Activated naive CD4-positive, alpha-beta T cell treated with anti-CD3 and anti-CD28 coated beads for 36 hours (primary cell): ENCODE results near the gene KCNK10. TPM values are rescaled to one million over a fixed set of nuclear protein-coding genes. Genes with fewer than 3 reads are reported as not detected.

ENCODE experiments used
- CTCF ChIA-PET: fragments of 350-600 bp; sonication (Branson Sonifier 250); formaldehyde crosslinking; loops from one replicate; lab custom pipeline; 2021; ENCODE audit warnings: antibody characterized with exemption; lab: Charles Lee
- DNase-seq: peaks from one replicate; pipeline ENCODE4 v3.0.0-alpha.2; 2020
- H3K27ac Mint-ChIP-seq: one replicate; pipeline ENCODE4 v1.8.0; 2021; ENCODE audit warnings: mild to moderate bottlenecking, mixed read lengths
- H3K27me3 Mint-ChIP-seq: one replicate; pipeline ENCODE4 v1.8.0; 2021; ENCODE audit warnings: low read depth, mixed read lengths
- H3K36me3 Mint-ChIP-seq: one replicate; pipeline ENCODE4 v1.8.0; 2021; ENCODE audit warnings: low read depth, mixed read lengths
- H3K4me1 Mint-ChIP-seq: one replicate; pipeline ENCODE4 v1.8.0; 2021; ENCODE audit warnings: low read depth, mixed read lengths
- H3K4me3 Mint-ChIP-seq: one replicate; pipeline ENCODE4 v1.8.0; 2021; ENCODE audit warnings: mild to moderate bottlenecking, moderate library complexity, mixed read lengths
- H3K9me3 Mint-ChIP-seq: one replicate; pipeline ENCODE4 v1.8.0; 2021; ENCODE audit warnings: mixed read lengths
- intact Hi-C: fragments of 100-400 bp; cut with micrococcal nuclease; formaldehyde crosslinking; loops from one replicate; pipeline ENCODE4 v1.15.1; 2023
- total RNA-seq, 2 experiments: library from RNA; stranded (reverse); gene quantifications; one replicate each; pipeline ENCODE4 v1.2.3, GENCODE V29; 2021

Gene KCNK10
- total RNA-seq, 2 experiments from 2014 or later = not detected

DNA sequence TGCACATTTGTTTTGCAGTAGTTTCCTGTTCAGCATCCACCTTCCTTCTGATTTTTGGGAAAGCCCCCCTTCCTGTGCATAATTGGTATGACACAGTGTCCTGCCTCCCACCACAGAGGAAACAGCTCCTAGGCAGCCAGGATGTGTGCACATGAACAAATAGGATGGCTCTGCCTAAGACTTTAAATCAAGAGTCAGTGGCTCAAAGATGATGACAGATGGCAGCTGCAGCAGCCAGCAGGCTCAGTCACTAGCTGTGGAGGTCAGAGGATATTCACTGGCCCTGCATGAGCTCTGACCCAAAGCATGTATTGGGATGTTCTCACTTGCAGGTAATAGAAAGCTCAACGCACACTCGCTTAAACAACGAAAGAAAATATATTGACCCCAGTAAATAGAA lies 90.3 kb downstream of the KCNK10 start:
- Mint-ChIP-seq H3K4me1 (no peaks in the 10 kb centered on the region), H3K9me3 (peaks cover 4% of the 10 kb centered on the region), H3K4me3 (no peak overlapping the region), H3K36me3 (no peaks in the 10 kb centered on the region), H3K27ac (no peak overlapping the region), H3K27me3 (peaks cover 7% of the 10 kb centered on the region)
- intact Hi-C loops = no loop called here
- DNase-seq = no peak
- CTCF ChIA-PET = interaction anchor here (0.8 to 3.9 kb wide), 3 partner anchors 12 to 287 kb away, joined by 3 to 17 read pairs (median 3); no protein-coding TSS in a partner anchor

DNA sequence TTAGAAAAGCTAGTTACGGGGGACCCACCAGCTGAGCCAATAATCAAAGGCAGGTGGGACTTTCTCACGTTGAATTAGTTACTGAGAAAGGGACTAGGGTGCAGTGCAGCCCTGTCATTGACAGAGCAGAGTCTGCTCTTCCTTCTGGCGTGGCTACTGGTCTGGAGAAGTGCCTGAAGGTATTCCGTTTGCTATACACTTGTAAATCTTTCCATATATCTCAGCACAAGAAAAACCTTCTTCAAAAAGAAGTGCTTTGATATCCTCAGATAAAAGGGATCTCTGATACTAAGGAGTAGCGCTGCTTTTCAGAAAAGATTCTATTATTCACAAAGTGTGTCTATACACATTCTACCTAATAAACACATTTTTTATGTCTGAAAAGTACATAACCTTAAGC lies 91.5 kb downstream of the KCNK10 start:
- no peak for DNase-seq
- Mint-ChIP-seq H3K27me3 (peaks cover 7% of the 10 kb centered on the region), H3K27ac (no peak overlapping the region), H3K4me3 (no peak overlapping the region), H3K9me3 (peaks cover 4% of the 10 kb centered on the region), H3K4me1 (no peaks in the 10 kb centered on the region), H3K36me3 (no peaks in the 10 kb centered on the region)
- intact Hi-C loops = no loop called here
- CTCF ChIA-PET = interaction anchor here (1.3 to 3.9 kb wide), 2 partner anchors 11 to 42 kb away, joined by 3 to 17 read pairs; no protein-coding TSS in a partner anchor

DNA sequence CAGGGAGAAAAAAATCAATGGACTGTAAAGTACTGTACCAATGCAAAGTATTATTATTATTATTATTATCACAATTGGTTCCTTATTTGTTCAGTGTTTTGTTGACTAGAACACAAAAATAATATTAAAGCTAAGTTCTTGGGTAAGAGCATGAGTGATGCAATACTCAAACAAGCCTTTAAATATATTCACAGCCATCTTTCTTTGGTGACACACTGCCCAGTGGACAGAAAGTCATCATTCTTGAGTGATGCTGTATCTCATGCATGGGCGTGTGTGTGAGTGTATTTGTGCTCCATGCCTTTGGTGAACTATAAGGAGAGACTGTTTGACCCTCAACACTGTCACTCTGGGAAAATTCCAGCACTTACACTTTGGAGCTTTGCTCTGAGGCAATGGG lies 93.6 kb downstream of the KCNK10 start:
- H3K36me3 Mint-ChIP-seq = no peaks in the 10 kb centered on the region
- peaks cover 9% of the 10 kb centered on the region for H3K27me3 Mint-ChIP-seq
- CTCF ChIA-PET = no interaction called here
- H3K27ac Mint-ChIP-seq = no peak overlapping the region
- no peak overlapping the region for H3K4me3 Mint-ChIP-seq
- no peaks in the 10 kb centered on the region for H3K9me3 Mint-ChIP-seq
- H3K4me1 Mint-ChIP-seq = no peaks in the 10 kb centered on the region
- intact Hi-C loops = no loop called here
- no peak for DNase-seq

DNA sequence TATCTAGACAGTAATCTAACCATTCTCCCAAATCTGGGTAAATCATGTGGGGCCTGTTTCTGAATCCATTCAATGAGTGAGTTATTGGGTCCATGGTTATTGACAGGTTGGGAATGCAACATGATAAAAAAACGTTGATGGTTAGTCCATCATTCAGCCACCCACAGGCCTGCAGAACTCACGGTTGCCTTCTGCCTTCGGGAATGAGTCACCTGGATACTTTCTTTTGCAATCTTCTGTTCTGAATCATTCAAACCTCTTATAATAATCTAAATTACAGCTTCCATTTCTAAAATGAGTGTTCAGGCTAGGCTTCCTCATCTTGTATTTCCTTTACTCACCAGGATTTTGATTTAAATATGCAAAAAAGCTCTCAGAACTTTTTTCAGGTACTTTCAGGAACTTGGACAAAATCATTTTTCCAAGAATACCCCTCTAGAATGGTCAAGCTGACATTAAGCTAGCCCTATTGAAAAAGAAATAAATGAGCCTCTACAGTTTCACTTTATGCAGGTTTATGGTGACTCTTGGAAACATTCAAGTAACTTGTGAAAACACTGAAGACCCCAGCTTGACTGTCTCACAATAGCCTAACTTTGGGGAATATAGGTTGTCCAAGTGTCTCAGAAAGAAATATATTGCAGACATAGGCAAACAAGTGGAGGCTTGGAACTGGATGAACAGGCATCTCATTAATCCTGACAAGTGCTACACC lies 94.4 kb downstream of the KCNK10 start:
- no peak for DNase-seq
- H3K9me3 Mint-ChIP-seq = peaks cover under 1% of the 10 kb centered on the region
- H3K4me3 Mint-ChIP-seq = no peak overlapping the region
- H3K4me1 Mint-ChIP-seq = no peaks in the 10 kb centered on the region
- no peak overlapping the region for H3K27ac Mint-ChIP-seq
- intact Hi-C loops = no loop called here
- no peaks in the 10 kb centered on the region for H3K36me3 Mint-ChIP-seq
- CTCF ChIA-PET = no interaction called here
- H3K27me3 Mint-ChIP-seq = peaks cover 9% of the 10 kb centered on the region

DNA sequence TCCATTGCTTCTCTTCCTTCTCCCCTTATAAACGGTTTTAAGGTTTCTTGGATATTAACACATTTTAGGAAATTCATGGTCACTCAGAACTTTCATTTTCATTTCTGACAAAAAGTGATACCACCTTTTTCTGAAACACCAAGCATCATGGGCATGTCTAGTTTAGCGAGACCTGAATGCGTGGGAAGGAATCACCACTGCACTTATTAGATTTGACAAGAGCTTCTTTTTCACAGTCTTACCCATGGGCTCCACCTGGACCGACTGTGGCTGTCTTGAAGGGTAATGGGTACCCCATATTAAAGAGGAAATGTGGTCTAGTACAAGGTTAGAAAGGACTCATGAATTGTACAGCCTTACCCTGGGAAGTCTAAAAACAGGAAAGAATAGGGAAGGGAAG lies 95.4 kb downstream of the KCNK10 start:
- DNase-seq = no peak
- Mint-ChIP-seq H3K27ac (no peak overlapping the region), H3K4me1 (no peaks in the 10 kb centered on the region), H3K36me3 (no peaks in the 10 kb centered on the region), H3K27me3 (peaks cover 9% of the 10 kb centered on the region), H3K4me3 (no peak overlapping the region), H3K9me3 (peaks cover 11% of the 10 kb centered on the region)
- intact Hi-C loops = no loop called here
- CTCF ChIA-PET = no interaction called here

DNA sequence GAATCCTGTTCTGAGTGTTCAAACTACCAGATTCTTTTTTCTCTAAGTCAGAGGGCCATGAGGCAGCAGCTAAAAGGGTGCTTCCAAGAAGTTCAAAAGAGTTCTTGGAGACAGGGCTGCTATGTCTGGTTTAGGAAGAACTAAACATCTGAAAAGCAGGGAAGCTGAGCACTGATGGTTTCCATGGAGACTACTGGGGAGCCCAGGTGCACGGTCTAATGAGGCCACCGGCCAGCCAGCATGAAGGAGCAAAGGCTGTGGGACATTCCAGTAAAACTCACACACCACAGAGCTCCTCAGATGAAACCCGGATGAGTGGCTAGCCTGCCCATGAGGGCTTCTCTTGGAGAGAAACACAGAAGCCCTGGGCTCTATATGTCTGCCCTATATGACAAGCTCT lies 97.3 kb downstream of the KCNK10 start:
- intact Hi-C loops = no loop called here
- Mint-ChIP-seq H3K27me3 (peaks cover 9% of the 10 kb centered on the region), H3K27ac (no peak overlapping the region), H3K9me3 (peaks cover 22% of the 10 kb centered on the region), H3K36me3 (no peaks in the 10 kb centered on the region), H3K4me3 (no peak overlapping the region), H3K4me1 (no peaks in the 10 kb centered on the region)
- no peak for DNase-seq
- CTCF ChIA-PET = no interaction called here

DNA sequence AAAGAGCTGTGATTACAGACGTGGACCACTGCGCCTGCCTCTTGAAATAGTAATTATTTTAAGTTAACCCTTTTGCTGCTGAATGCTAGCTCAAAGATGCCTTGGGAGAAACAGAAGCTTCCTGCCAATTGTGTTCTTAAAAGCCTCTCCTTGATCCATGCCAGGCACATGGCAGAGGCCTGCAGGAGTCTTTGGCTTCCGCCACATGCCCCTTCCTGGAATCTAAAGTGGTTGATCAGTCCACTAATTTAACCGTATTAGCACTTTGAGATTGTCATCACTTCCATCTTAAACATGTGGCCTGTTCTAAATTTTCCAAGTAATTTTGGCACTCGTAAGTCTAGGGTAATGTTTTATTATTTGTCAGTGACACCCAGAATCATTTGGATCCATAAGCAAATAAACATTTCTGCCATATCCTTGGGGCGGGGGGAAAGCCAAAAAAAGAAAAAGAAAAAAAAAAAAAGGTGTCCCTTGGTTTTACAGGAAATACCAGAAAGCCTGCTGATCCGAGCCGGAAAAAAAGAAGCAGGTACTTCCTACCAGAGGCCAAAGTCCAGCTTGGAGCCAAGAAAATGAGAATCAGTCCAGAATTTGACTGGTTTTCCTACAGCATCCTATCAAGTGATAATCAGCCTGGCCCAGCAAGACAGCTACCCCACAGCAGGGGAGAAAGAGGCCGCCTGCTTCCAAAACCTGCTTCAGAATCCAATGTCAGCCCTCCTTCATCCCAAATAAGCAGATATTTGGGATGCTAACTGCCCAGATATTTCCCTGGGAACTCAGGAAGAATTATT lies 104.8 kb downstream of the KCNK10 start:
- no peak overlapping the region for H3K27ac Mint-ChIP-seq
- peaks cover 18% of the 10 kb centered on the region for H3K9me3 Mint-ChIP-seq
- no peak for DNase-seq
- H3K4me3 Mint-ChIP-seq = no peak overlapping the region
- CTCF ChIA-PET = interaction anchor here (0.7 kb wide), 1 partner anchor 363 kb away, joined by 7 read pairs; no protein-coding TSS in a partner anchor
- H3K36me3 Mint-ChIP-seq = no peaks in the 10 kb centered on the region
- intact Hi-C loops = no loop called here
- no peaks in the 10 kb centered on the region for H3K4me1 Mint-ChIP-seq
- no peaks in the 10 kb centered on the region for H3K27me3 Mint-ChIP-seq

DNA sequence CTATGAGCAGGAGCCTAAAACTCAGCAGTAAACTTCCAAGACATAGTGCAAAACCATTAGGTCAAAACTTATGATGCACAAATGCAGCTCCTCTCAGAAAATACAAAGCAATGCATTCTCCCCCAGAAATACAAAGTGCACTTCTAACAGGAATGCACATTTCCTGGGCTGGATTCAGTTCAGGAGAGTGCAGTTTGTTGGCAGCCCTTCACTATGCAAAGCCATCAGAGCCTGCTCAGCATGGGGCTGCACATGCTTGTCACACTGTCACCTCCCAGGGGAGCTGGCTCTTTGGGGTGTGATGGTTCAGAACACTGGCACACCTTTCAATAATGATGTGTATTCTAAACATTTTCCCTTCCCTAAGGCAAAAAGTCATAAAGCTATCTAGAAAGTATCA lies 110.4 kb downstream of the KCNK10 start:
- intact Hi-C loops = no loop called here
- no peak overlapping the region for H3K27ac Mint-ChIP-seq
- peaks cover 13% of the 10 kb centered on the region for H3K27me3 Mint-ChIP-seq
- H3K36me3 Mint-ChIP-seq = no peaks in the 10 kb centered on the region
- H3K4me3 Mint-ChIP-seq = no peak overlapping the region
- CTCF ChIA-PET = interaction anchor here (0.9 to 1.0 kb wide), 3 partner anchors 21 to 349 kb away, joined by 3 read pairs; no protein-coding TSS in a partner anchor
- H3K4me1 Mint-ChIP-seq = no peaks in the 10 kb centered on the region
- no peaks in the 10 kb centered on the region for H3K9me3 Mint-ChIP-seq
- no peak for DNase-seq

DNA sequence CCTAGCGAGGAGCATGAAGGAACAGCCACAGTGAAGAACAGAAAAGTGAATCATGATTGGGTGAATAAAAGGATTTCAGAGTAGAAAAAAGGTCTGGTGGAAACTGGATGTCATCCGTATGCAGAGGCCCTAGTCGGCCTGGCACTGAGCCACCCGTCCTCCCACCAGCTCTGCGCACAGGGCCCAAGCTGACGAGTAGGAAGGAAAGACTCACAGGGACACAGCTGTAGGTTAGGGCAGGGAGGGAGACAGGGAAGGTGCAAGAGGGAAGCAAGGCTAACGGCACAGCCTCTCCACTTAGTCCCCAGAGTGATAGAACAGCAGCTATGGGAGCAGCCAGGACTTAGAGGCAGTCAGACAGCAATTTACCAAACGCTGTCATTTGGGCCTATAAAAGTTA lies 112.6 kb downstream of the KCNK10 start:
- Mint-ChIP-seq H3K27ac (no peak overlapping the region), H3K36me3 (no peaks in the 10 kb centered on the region), H3K9me3 (no peaks in the 10 kb centered on the region), H3K4me1 (no peaks in the 10 kb centered on the region), H3K27me3 (peaks cover 16% of the 10 kb centered on the region), H3K4me3 (no peak overlapping the region)
- CTCF ChIA-PET = no interaction called here
- intact Hi-C loops = no loop called here
- DNase-seq = no peak

DNA sequence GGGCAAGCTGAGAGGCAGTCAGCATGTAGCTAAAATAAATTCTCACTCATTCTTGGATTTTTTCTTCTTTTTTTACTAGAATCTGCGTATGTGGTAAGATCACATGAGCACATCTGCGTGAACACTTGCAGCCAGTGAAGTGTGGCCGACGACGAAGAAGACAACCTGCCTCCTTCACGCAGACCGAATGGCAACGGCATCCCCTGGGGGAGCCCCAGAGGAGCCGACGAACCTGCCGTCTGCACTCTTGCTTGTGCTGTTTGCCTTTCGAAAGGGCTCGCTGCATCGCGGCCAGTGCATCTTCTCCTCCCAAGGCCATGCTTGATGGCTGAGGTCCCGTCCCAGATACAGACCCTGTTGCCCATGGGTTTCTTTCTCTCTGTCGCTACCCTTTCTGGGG lies 113.8 kb downstream of the KCNK10 start:
- no peak for DNase-seq
- Mint-ChIP-seq H3K27ac (no peak overlapping the region), H3K4me3 (no peak overlapping the region), H3K27me3 (peaks cover 16% of the 10 kb centered on the region), H3K4me1 (no peaks in the 10 kb centered on the region), H3K36me3 (no peaks in the 10 kb centered on the region), H3K9me3 (no peaks in the 10 kb centered on the region)
- intact Hi-C loops = no loop called here
- CTCF ChIA-PET = no interaction called here

DNA sequence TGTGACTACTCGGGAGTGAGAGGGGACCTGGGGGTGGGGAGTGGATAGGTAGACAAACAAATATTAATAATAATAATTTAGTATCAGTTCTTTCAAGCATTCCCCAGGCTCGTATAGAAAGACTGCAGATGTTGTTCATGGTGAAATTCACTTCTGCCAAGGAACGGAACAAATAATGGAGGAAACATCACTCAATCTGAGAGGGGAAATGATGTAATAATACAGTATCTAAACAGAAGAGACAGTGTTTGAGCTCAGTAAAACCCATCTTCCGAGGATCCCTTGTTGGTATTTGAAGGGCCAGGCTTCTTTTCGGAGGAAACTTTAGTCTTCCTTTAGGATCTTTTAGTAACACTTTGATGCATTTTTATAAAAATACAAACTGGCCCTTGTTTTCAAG lies 114.2 kb downstream of the KCNK10 start:
- Mint-ChIP-seq H3K36me3 (no peaks in the 10 kb centered on the region), H3K9me3 (no peaks in the 10 kb centered on the region), H3K27ac (no peak overlapping the region), H3K27me3 (peaks cover 16% of the 10 kb centered on the region), H3K4me3 (no peak overlapping the region), H3K4me1 (no peaks in the 10 kb centered on the region)
- intact Hi-C loops = no loop called here
- no peak for DNase-seq
- CTCF ChIA-PET = no interaction called here

DNA sequence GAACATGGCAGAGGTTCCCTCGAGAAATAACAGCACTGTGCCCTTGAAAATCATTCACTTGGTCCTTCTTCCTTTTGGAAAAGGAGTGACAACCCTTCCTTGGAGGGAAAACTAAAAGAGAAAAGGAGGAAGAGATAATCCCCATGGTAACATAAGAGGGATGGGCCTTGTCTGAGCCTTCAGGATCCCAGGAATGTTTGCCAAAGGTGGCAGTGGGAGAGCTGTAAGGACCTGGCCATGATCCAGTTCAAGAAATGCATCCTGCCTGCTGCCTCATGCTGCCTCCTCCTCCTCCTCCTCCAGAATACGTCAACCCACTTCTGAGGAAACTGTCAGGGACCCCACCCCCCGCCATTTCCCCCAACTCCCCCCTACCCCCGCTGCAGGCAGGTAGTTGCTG lies 118.8 kb downstream of the KCNK10 start:
- Mint-ChIP-seq H3K4me3 (no peak overlapping the region), H3K4me1 (no peaks in the 10 kb centered on the region), H3K27me3 (peaks cover 17% of the 10 kb centered on the region), H3K36me3 (no peaks in the 10 kb centered on the region), H3K27ac (no peak overlapping the region), H3K9me3 (no peaks in the 10 kb centered on the region)
- CTCF ChIA-PET = no interaction called here
- intact Hi-C loops = no loop called here
- DNase-seq = no peak
